Inflammatory macrophage (primary cell): ENCODE data around the gene PDIK1L.
A peak's percentile ranks its signal among the peaks of the same experiment; 100 is the strongest.

Source experiments
- DNase-seq, 2 donors: peaks; one replicate each; pipeline ENCODE4 v3.0.0-alpha.2; 2020 to 2022
- total RNA-seq, 18 experiments: gene quantifications; one replicate each; lab custom pipeline; 2026; ENCODE audit warnings: mixed read lengths in 6 of 18, inconsistent platforms in 2 of 18; lab: John Stamatoyannopoulos, UW

The PDIK1L gene
- total RNA-seq: 2.5 to 36.9 (median 16.9) reads per million in 18 experiments

- peak; percentile 97 for DNase-seq
Observed at GRCh38 chr1:26111530-26112406, at the start of gene PDIK1L. Gene PDIK1L, plus strand, starts transcription at chr1:26111824. Its CDS starts 2,485 bp downstream, at chr1:26114309.

GRCh38 chr1:26064553-26064952 lies 47.1 kb upstream of the PDIK1L start:
- no peak for DNase-seq

GRCh38 chr1:26066160-26066559 lies 45.5 kb upstream of the PDIK1L start:
- no peak for DNase-seq

- no peak for DNase-seq
Observed at GRCh38 chr1:26066857-26067256, 44.8 kb upstream of the PDIK1L start.

- no peak for DNase-seq
Observed at GRCh38 chr1:26067432-26067911, 44.2 kb upstream of the PDIK1L start, which contains the start of gene TRIM63. Gene TRIM63, minus strand, starts transcription at chr1:26067630. Its CDS starts 136 bp downstream, at chr1:26067494.

- no peak for DNase-seq
Observed at GRCh38 chr1:26069941-26070295, 41.7 kb upstream of the PDIK1L start.

GRCh38 chr1:26070296-26070962 lies 41.2 kb upstream of the PDIK1L start:
- no peak for DNase-seq

- DNase-seq: no peak
Observed at GRCh38 chr1:26070963-26071342, 40.7 kb upstream of the PDIK1L start.

GRCh38 chr1:26072305-26072704 lies 39.3 kb upstream of the PDIK1L start:
- no peak for DNase-seq

GRCh38 chr1:26075421-26076144 lies 36.0 kb upstream of the PDIK1L start:
- DNase-seq: peak; percentile 7 to 35

GRCh38 chr1:26077524-26077923 lies 34.1 kb upstream of the PDIK1L start:
- DNase-seq: no peak

GRCh38 chr1:26078286-26079177 lies 33.1 kb upstream of the PDIK1L start:
- DNase-seq: no peak

GRCh38 chr1:26079178-26079563 lies 32.5 kb upstream of the PDIK1L start:
- no peak for DNase-seq

- no peak for DNase-seq
Observed at GRCh38 chr1:26079960-26080814, 31.4 kb upstream of the PDIK1L start.

- DNase-seq: no peak
Observed at GRCh38 chr1:26081267-26082019, 30.2 kb upstream of the PDIK1L start.

GRCh38 chr1:26082020-26082350 lies 29.6 kb upstream of the PDIK1L start:
- DNase-seq: no peak

- peak in 1 of 2 donors; percentile 20 for DNase-seq
Observed at GRCh38 chr1:26083208-26083607, 28.4 kb upstream of the PDIK1L start.

GRCh38 chr1:26084091-26084561 lies 27.5 kb upstream of the PDIK1L start:
- DNase-seq: no peak

GRCh38 chr1:26084844-26085243 lies 26.8 kb upstream of the PDIK1L start:
- DNase-seq: no peak

GRCh38 chr1:26089125-26089524 lies 22.5 kb upstream of the PDIK1L start:
- no peak for DNase-seq
